Endothelial cell of umbilical vein (primary cell): Measurements from ENCODE around the gene LBR. TPM values are rescaled to one million over a fixed set of nuclear protein-coding genes. Genes with fewer than 3 reads are reported as not detected.

Experiments
- BruUV-seq: library from RNA; stranded (reverse); fragments of 400-500 nt; replicated peaks from 2 replicates; lab custom pipeline; 2021; lab: Mats Ljungman, UMichigan
- CTCF ChIA-PET: fragments of 300-600, 350-600 bp; sonication (Branson Sonifier 250); formaldehyde crosslinking; loops from one replicate; lab custom pipeline; 2021; ENCODE audit warnings: antibody characterized with exemption, inconsistent platforms; lab: Charles Lee
- POLR2A ChIA-PET: fragments of 300-600, 350-600 bp; sonication (Branson Sonifier 250); formaldehyde crosslinking; loops from one replicate; lab custom pipeline; 2021; ENCODE audit warnings: antibody characterized with exemption, inconsistent platforms; lab: Charles Lee
- DNase-seq: peaks from one replicate; pipeline ENCODE4 v3.0.0-alpha.2; 2011; ENCODE audit warnings: low read depth, low spot score
- FAIRE-seq: peaks from 2 replicates; lab custom pipeline; 2011; peaks lifted over from hg19 to GRCh38; lab: Jason Lieb, UNC
- H2AFZ ChIP-seq: 2 replicates; pipeline ENCODE4 v1.6.0; 2012; ENCODE audit warnings: low read depth, low read length, control low read depth, inconsistent platforms
- H3K27ac ChIP-seq: 2 replicates; pipeline ENCODE4 v1.5.1; 2011; ENCODE audit warnings: low read depth, mild to moderate bottlenecking, control low read depth, low read length, moderate library complexity; ENCODE audit not compliant: insufficient read depth
- H3K27me3 ChIP-seq, 2 experiments: 2 replicates each; pipeline versions ENCODE4 v1.6.0 to v1.6.1; 2011; ENCODE audit warnings: low read length in 2 of 2, mixed read lengths in 1 of 2; ENCODE audit not compliant: control insufficient read depth in 2 of 2, insufficient read depth in 2 of 2
- H3K36me3 ChIP-seq, 2 experiments: 2 replicates in 1 of 2; 3 replicates in 1 of 2; pipeline ENCODE4 v1.5.1; 2011; ENCODE audit warnings: low read length in 2 of 2, mild to moderate bottlenecking in 1 of 2, moderate library complexity in 1 of 2; ENCODE audit not compliant: control insufficient read depth in 2 of 2, insufficient read depth in 2 of 2; ENCODE audit errors: extremely low read depth in 1 of 2
- H3K4me1 ChIP-seq: 3 replicates; pipeline ENCODE4 v1.5.1; 2011; ENCODE audit warnings: mild to moderate bottlenecking, low read length; ENCODE audit not compliant: control insufficient read depth, insufficient read depth; ENCODE audit errors: extremely low read depth
- H3K4me2 ChIP-seq: 2 replicates; pipeline ENCODE4 v1.6.1; 2011; ENCODE audit warnings: low read length, control low read depth, mixed read lengths; ENCODE audit not compliant: insufficient read depth
- H3K4me3 ChIP-seq, 3 experiments: fragments of 200-600 bp in 1 of 3; sonication (generic), shearing (Covaris generic) in 1 of 3; replicated peaks in 1 of 3; 2 replicates each; pipeline ENCODE4 v1.5.1; 2011 to 2016; ENCODE audit warnings: control low read depth in 3 of 3, low read length in 3 of 3, mild to moderate bottlenecking in 2 of 3, inconsistent platforms in 1 of 3, low read depth in 1 of 3, moderate library complexity in 1 of 3; ENCODE audit not compliant: insufficient read depth in 1 of 3
- H3K79me2 ChIP-seq: 2 replicates; pipeline ENCODE4 v1.6.0; 2012; ENCODE audit warnings: low read length, inconsistent platforms; ENCODE audit not compliant: control insufficient read depth, insufficient read depth
- H3K9ac ChIP-seq: replicated peaks from 2 replicates; pipeline ENCODE3; 2011; ENCODE audit warnings: low read length, control low read depth; ENCODE audit not compliant: insufficient read depth; ENCODE audit errors: extremely low read depth
- H3K9me1 ChIP-seq: replicated peaks from 3 replicates; pipeline ENCODE4 v1.6.0; 2011; ENCODE audit warnings: mild to moderate bottlenecking, low read length; ENCODE audit not compliant: control insufficient read depth, insufficient read depth; ENCODE audit errors: extremely low read depth
- H3K9me3 ChIP-seq: replicated peaks from 2 replicates; pipeline ENCODE4 v1.5.1; 2012; ENCODE audit warnings: low read length, inconsistent platforms; ENCODE audit not compliant: control insufficient read depth, insufficient read depth
- H4K20me1 ChIP-seq: replicated peaks from 2 replicates; pipeline ENCODE3; 2011; ENCODE audit warnings: mild to moderate bottlenecking, low read length; ENCODE audit not compliant: control insufficient read depth, insufficient read depth; ENCODE audit errors: extremely low read depth
- CTCF ChIP-seq, 2 donors: IDR thresholded peaks; 1 replicate in 1 of 2; 2 replicates in 1 of 2; pipeline ENCODE4 v1.5.1; 2011; ENCODE audit warnings: low read length in 2 of 2, mild to moderate bottlenecking in 2 of 2, moderate library complexity in 2 of 2, control low read depth in 1 of 2, inconsistent platforms in 1 of 2, low read depth in 1 of 2; ENCODE audit not compliant: insufficient read depth in 1 of 2; ENCODE audit errors: extremely low read depth in 1 of 2
- EZH2 ChIP-seq: IDR thresholded peaks from 2 replicates; pipeline ENCODE4 v1.6.1; 2012; ENCODE audit warnings: borderline replicate concordance, low read depth, mild to moderate bottlenecking, moderate library complexity, low read length, inconsistent platforms; ENCODE audit not compliant: severe bottlenecking
- FOS ChIP-seq: IDR thresholded peaks from 2 replicates; pipeline ENCODE4 v1.6.1; 2011; ENCODE audit warnings: mild to moderate bottlenecking, low read length, moderate library complexity, borderline replicate concordance; ENCODE audit not compliant: insufficient read depth
- GATA2 ChIP-seq: IDR thresholded peaks from 2 replicates; pipeline ENCODE4 v1.7.0; 2011; ENCODE audit warnings: low read depth, mild to moderate bottlenecking, moderate library complexity, mixed read lengths, low read length; ENCODE audit not compliant: insufficient read length, insufficient read depth
- JUN ChIP-seq: IDR thresholded peaks from 2 replicates; pipeline ENCODE4 v1.6.1; 2011; ENCODE audit warnings: borderline replicate concordance, low read depth; ENCODE audit not compliant: insufficient read length, insufficient read depth
- MYC ChIP-seq: IDR thresholded peaks from one replicate; pipeline ENCODE4 v1.6.1; 2011; ENCODE audit warnings: mild to moderate bottlenecking, low read depth, low read length
- POLR2A ChIP-seq: IDR thresholded peaks from 2 replicates; pipeline ENCODE4 v1.6.1; 2012; ENCODE audit warnings: low read depth, mild to moderate bottlenecking, control low read depth, low read length
- POLR2AphosphoS5 ChIP-seq: IDR thresholded peaks from 2 replicates; pipeline ENCODE4 v1.6.1; 2012; ENCODE audit warnings: low read depth, mild to moderate bottlenecking, control low read depth, low read length, moderate library complexity; ENCODE audit not compliant: insufficient read depth
- dilution Hi-C: fragments of 300-500 bp; cut with MboI; formaldehyde crosslinking; loops from one replicate; pipeline ENCODE4 v1.15.0; 2019; ENCODE audit warnings: low sequenced_read_pairs; ENCODE audit not compliant: extremely low pct_ligation_motif_present
- intact Hi-C: fragments of 100-400 bp; cut with micrococcal nuclease; formaldehyde crosslinking; loops from one replicate; pipeline ENCODE4 v1.10.0; 2022
- polyA plus RNA-seq, 4 experiments: library from polyadenylated mRNA; depleted of rRNA in 3 of 4; stranded (reverse) in 3 of 4; unstranded in 1 of 4; fragments of >200 nt; gene quantifications; 2 replicates each; pipeline versions ENCODE4 v1.2.1 to v1.2.3, GENCODE V29; 2011 to 2012; ENCODE audit warnings: missing spikeins in 1 of 4
- total RNA-seq: library from RNA; stranded (reverse); gene quantifications from 2 replicates; pipeline ENCODE4 v1.2.3, GENCODE V29; 2021
- TF ChIP-seq, protein P1 (sequence below): IDR thresholded peaks from 2 replicates; pipeline ENCODE4 v1.6.1; 2011; ENCODE audit not compliant: insufficient read depth, insufficient read length

Gene LBR
- total and polyA plus RNA-seq, 2 donors (not counting 3 experiments of a cell fraction or from before 2014, with no cell fraction given) = 53.9 to 119 TPM

- ChIA-PET POLR2A (no interaction called here), CTCF (no interaction called here)
- Histone ChIP-seq H3K36me3 (no peaks in the 10 kb centered on the region), H3K79me2 (no peaks in the 10 kb centered on the region), H3K9me3 (no peaks in the 10 kb centered on the region), H3K27ac (no peak overlapping the region), H3K4me1 (no peaks in the 10 kb centered on the region), H4K20me1 (no peaks in the 10 kb centered on the region), H3K4me2 (no peak overlapping the region), H3K4me3 (no peak overlapping the region), H2AFZ (no peak overlapping the region), H3K9ac (no peak overlapping the region), H3K27me3 (no peaks in the 10 kb centered on the region), H3K9me1 (no peaks in the 10 kb centered on the region)
- no peak for TF ChIP-seq MYC
- TF ChIP-seq, protein P1, sequence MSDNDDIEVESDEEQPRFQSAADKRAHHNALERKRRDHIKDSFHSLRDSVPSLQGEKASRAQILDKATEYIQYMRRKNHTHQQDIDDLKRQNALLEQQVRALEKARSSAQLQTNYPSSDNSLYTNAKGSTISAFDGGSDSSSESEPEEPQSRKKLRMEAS = no peak
- TF ChIP-seq EZH2 = no peak
- TF ChIP-seq FOS = no peak
- no peak for TF ChIP-seq GATA2
- TF ChIP-seq CTCF (IDR thresholded peaks at IDR 0.05; ENCODE audit: extremely low read depth in 1 of 2, insufficient read depth in 1 of 2, low read depth in 1 of 2, low read length in 2 of 2) = no peak
- TF ChIP-seq JUN = no peak
- TF ChIP-seq POLR2AphosphoS5 = no peak
- no peak for TF ChIP-seq POLR2A
- dilution Hi-C loops (no loop called here), intact Hi-C loops (no loop called here)
- no TSS peak for BruUV-seq
- no peak for DNase-seq
- FAIRE-seq = no peak
Measured at GRCh38 chr1:225373155-225373554, 54.7 kb downstream of the LBR start.
